ENCODE data around the gene SYPL2. TPM values are rescaled to one million over a fixed set of nuclear protein-coding genes. Genes with fewer than 3 reads are reported as not detected.

Gene SYPL2
- total RNA-seq, 1 experiment from 2014 or later: 2.5 TPM

- no peak overlapping the region for H3K4me3 Mint-ChIP-seq
These were observed 34.6 kb downstream of the SYPL2 start for GRCh38 chr1:109500941-109501381.

More at GRCh38 chr1:109500941-109501381, 34.6 kb downstream of the SYPL2 start:
- no peak overlapping the region for H2BK15ac ChIP-seq (ENCODE audit: low read depth, low read length)
- Mint-ChIP-seq H3K36me3 (ENCODE audit: insufficient read depth in 1 of 3, low read depth in 3 of 3) (peaks cover 0 to 10% (median 5%) of the 10 kb centered on the region in 3 experiments; a peak in 5 of 7 replicates), H3K27me3 (ENCODE audit: low read depth) (no peaks in the 10 kb centered on the region), H3K27ac (no peak overlapping the region; a peak in 1 of 7 replicates), H3K4me1 (peaks cover 17 to 20% of the 10 kb centered on the region in 2 experiments), H3K9me3 (no peaks in the 10 kb centered on the region)
- no peak overlapping the region for H3T11ph ChIP-seq (ENCODE audit: low read length)
- no peak overlapping the region for H3K18ac ChIP-seq (ENCODE audit: insufficient read length, low read depth, low read length)
- no peak overlapping the region for H4K91ac ChIP-seq (ENCODE audit: insufficient read length, low read depth, low read length)
- H3K4me2 ChIP-seq (ENCODE audit: insufficient read depth, insufficient read length, low read length): no peak overlapping the region
- H3K79me2 ChIP-seq (ENCODE audit: insufficient read depth, low read length): no peaks in the 10 kb centered on the region
- H4K8ac ChIP-seq (replicated peaks; ENCODE audit: insufficient read length, low read depth, low read length): no peak overlapping the region
- no peak overlapping the region for H2AK5ac ChIP-seq (ENCODE audit: insufficient read length, low read length)
- no CpG with 5 or more reads among the region's 5 CpGs for WGBS (ENCODE audit: extremely low coverage, insufficient read length, low lambda C conversion rate)
- no peak overlapping the region for H2BK120ac ChIP-seq (ENCODE audit: low read depth, low read length, poor library complexity, severe bottlenecking)
- H3K4me1 ChIP-seq (ENCODE audit: insufficient read depth, low read length): peaks cover 2% of the 10 kb centered on the region; the same call in 1 of the 2 replicates
- no peak overlapping the region for H4K5ac ChIP-seq (ENCODE audit: insufficient read length, low read depth, low read length)
- no peaks in the 10 kb centered on the region for H3K79me1 ChIP-seq (ENCODE audit: insufficient read depth, low read depth, low read length, poor library complexity, severe bottlenecking)
- no peak overlapping the region for H2AFZ ChIP-seq (ENCODE audit: low read length)
- H3K56ac ChIP-seq (ENCODE audit: insufficient read length, low read depth, low read length): no peak overlapping the region
- H3K4ac ChIP-seq (ENCODE audit: low read depth, low read length): no peak overlapping the region
- no peak for DNase-seq
- H3K9ac ChIP-seq (ENCODE audit: extremely low read depth, insufficient read length, low read length): no peak overlapping the region
- H3K27me3 ChIP-seq (ENCODE audit: insufficient read depth, low read length): no peaks in the 10 kb centered on the region
- H3K9me3 ChIP-seq (ENCODE audit: control insufficient read depth, low read depth, low read length): no peaks in the 10 kb centered on the region
- H4K20me1 ChIP-seq (ENCODE audit: control insufficient read depth, insufficient read depth, insufficient read length): no peaks in the 10 kb centered on the region
- no peak overlapping the region for H2BK12ac ChIP-seq (ENCODE audit: insufficient read length, low read depth, low read length)
- H3K23ac ChIP-seq (ENCODE audit: insufficient read length, low read depth, low read length): no peak overlapping the region
- no peak overlapping the region for H3K27ac ChIP-seq (ENCODE audit: insufficient read length, low read depth, low read length)
- no peak overlapping the region for H2BK20ac ChIP-seq (ENCODE audit: low read depth, low read length, poor library complexity, severe bottlenecking)
- H2BK5ac ChIP-seq (ENCODE audit: insufficient read length, low read length): no peak overlapping the region
- no peaks in the 10 kb centered on the region for H3K23me2 ChIP-seq (ENCODE audit: insufficient read length, low read depth, low read length, poor library complexity, severe bottlenecking)
- TF ChIP-seq CTCF (conservative IDR thresholded peaks at IDR 0.05): no peak
- no peak overlapping the region for H3K14ac ChIP-seq (ENCODE audit: insufficient read depth, low read length)
